K562 (cell line): ENCODE data around the gene ZNF426. TPM values are rescaled to one million over a fixed set of nuclear protein-coding genes. Genes with fewer than 3 reads are reported as not detected.

Experiments
- CHCHD3 ChIP-seq: fragments of 250-450 bp; sonication (Bioruptor Pico); IDR thresholded peaks from 2 replicates; pipeline ENCODE4 v2.1.2; 2022; ENCODE audit warnings: mild to moderate bottlenecking
- GATAD2B ChIP-seq: fragments of 450-650 bp; IDR thresholded peaks from 2 replicates; pipeline ENCODE4 v1.6.1; 2017; ENCODE audit warnings: mild to moderate bottlenecking, borderline replicate concordance
- MTA3 ChIP-seq: fragments of 450-650 bp; formaldehyde crosslinking; IDR thresholded peaks from 2 replicates; pipeline ENCODE4 v1.6.1; 2017; ENCODE audit warnings: mild to moderate bottlenecking, borderline replicate concordance
- MYC ChIP-seq, 2 experiments: fragments of 250-450 bp in 1 of 2; sonication (Bioruptor Pico) in 1 of 2; IDR thresholded peaks; 2 replicates each; pipeline versions ENCODE4 v1.5.1 to v1.6.1; 2012 to 2021; ENCODE audit warnings: low read depth in 2 of 2, borderline replicate concordance in 1 of 2, improper control_type of control experiment in 1 of 2, low read length in 1 of 2, mild to moderate bottlenecking in 1 of 2, moderate library complexity in 1 of 2
- POLR2A ChIP-seq: fragments of 450-650 bp; conservative IDR thresholded peaks from 2 replicates; pipeline ENCODE4 v1.6.1; 2016
- TFAM ChIP-seq: fragments of 250-450 bp; sonication (Bioruptor Pico); conservative IDR thresholded peaks from 2 replicates; pipeline ENCODE4 v1.5.0; 2021; ENCODE audit warnings: mild to moderate bottlenecking, moderate library complexity
- ZFP36 ChIP-seq: fragments of 150-350 bp; IDR thresholded peaks from 2 replicates; pipeline ENCODE4 v1.6.1; 2018; ENCODE audit warnings: low read length, low read depth; ENCODE audit not compliant: partially characterized antibody
- polyA plus RNA-seq, 8 experiments: library from polyadenylated mRNA; depleted of rRNA in 4 of 8; stranded (reverse) in 5 of 8; unstranded in 3 of 8; fragments of >200 nt; fragmentation: Nextera tagmentation in 2 of 8; fragmentation: Illumina TruSeq in 1 of 8; extraction: Ambion mirVana in 2 of 8; extraction: Trizol in 1 of 8; gene quantifications; 2 replicates each; pipeline versions ENCODE4 v1.2.1 to v1.2.3, GENCODE V29; 2011 to 2014; ENCODE audit warnings: inconsistent platforms in 1 of 8, missing spikeins in 1 of 8
- total RNA-seq, 7 experiments: library from RNA; depleted of rRNA in 6 of 7; stranded (reverse); fragments of >200 nt in 6 of 7; fragmentation: Illumina TruSeq in 2 of 7; extraction: Trizol in 2 of 7; gene quantifications; 2 replicates each; pipeline versions ENCODE4 v1.2.1 to v1.2.3, GENCODE V29; 2011 to 2021; ENCODE audit warnings: low replicate concordance in 1 of 7
- TF ChIP-seq, protein P1 (sequence below), 2 experiments: fragments of 200-800 bp in 1 of 2; sonication (Bioruptor generic) in 1 of 2; sonication (generic) in 1 of 2; formaldehyde crosslinking in 1 of 2; IDR thresholded peaks in 1 of 2; conservative IDR thresholded peaks in 1 of 2; 2 replicates each; pipeline versions ENCODE4 v1.5.0 to v1.6.1; 2016 to 2020; ENCODE audit warnings: missing compliant biosample characterization in 1 of 2, missing genetic modification characterization in 1 of 2, missing genetic modification reagents in 1 of 2
- TF ChIP-seq, protein P2 (sequence below): fragments of 250-450 bp; sonication (Bioruptor Pico); IDR thresholded peaks from 2 replicates; pipeline ENCODE4 v1.4.0; 2020; ENCODE audit warnings: mild to moderate bottlenecking, moderate library complexity, borderline replicate concordance
- TF ChIP-seq, protein P3 (sequence below): fragments of 450-650 bp; IDR thresholded peaks from 2 replicates; pipeline ENCODE4 v1.6.1; 2017; ENCODE audit warnings: antibody characterized with exemption, mild to moderate bottlenecking
- TF ChIP-seq, protein P4 (sequence below): sonication (generic); IDR thresholded peaks from 2 replicates; pipeline ENCODE4 v1.6.1; 2016

ZNF426 gene
- total and polyA plus RNA-seq, 9 of the 15 experiments (the other 6 are each of a cell fraction or from before 2014, with no cell fraction given): 3.2 to 14.3 (median 6.9) TPM

DNA sequence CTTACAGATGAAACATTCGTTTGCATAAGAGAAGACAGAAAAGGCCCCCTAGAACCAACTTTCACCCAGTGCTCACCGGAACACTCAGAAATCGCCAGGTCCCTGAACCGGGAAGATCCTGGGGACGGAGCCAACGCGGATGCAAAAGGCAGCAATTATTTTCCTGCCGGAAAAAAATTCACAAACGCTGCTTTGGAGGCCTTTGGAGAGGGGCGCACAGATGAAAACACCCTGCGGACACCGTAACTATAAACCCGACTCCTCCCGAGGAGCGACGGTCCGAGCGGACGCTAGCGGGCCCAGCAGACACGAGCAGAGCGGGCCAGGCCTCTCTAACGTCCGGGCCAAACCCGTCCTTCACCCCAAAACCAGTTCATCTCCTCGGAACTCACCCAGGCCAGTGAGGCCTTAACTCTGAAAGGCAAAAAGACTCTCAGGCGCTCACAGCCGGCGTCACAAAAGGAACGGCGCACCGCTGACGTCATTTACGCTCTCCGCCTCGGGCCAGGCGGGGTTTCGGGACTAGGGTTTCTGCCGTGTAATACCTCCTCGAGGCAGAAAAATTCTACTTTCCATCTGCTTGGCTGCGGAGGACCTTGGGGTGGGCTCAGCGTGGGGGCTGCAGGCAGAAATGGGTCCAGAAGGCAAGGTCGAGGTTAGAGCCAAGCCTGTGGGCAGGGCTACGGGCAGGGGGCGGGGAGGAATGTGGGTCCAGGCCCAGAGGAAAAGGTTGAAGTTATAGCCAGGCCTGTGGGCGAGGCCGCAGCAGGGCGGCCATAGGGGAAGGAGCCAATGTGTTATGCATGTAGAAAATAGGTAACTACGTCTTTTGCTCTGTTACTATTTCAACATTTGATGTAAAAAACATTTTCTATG lies at the start of gene ZNF426 (continued):
- TF ChIP-seq, protein P1, sequence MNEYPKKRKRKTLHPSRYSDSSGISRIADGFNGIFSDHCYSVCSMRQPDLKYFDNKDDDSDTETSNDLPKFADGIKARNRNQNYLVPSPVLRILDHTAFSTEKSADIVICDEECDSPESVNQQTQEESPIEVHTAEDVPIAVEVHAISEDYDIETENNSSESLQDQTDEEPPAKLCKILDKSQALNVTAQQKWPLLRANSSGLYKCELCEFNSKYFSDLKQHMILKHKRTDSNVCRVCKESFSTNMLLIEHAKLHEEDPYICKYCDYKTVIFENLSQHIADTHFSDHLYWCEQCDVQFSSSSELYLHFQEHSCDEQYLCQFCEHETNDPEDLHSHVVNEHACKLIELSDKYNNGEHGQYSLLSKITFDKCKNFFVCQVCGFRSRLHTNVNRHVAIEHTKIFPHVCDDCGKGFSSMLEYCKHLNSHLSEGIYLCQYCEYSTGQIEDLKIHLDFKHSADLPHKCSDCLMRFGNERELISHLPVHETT (CRISPR knock-in tag; conservative IDR thresholded peaks at IDR 0.05 in 1 of 2, IDR thresholded peaks at IDR 0.05 in 1 of 2): peak in 1 of 2 experiments; percentile 48; a peak in 1 of 4 replicates
- TF ChIP-seq MYC (IDR thresholded peaks at IDR 0.05; ENCODE audit: low read depth, low read length): peak; percentile 54; the same call in 1 of the 2 replicates
- TF ChIP-seq MYC (CRISPR knock-in tag; IDR thresholded peaks at IDR 0.05; ENCODE audit: borderline replicate concordance, low read depth): no peak
- TF ChIP-seq, protein P2, sequence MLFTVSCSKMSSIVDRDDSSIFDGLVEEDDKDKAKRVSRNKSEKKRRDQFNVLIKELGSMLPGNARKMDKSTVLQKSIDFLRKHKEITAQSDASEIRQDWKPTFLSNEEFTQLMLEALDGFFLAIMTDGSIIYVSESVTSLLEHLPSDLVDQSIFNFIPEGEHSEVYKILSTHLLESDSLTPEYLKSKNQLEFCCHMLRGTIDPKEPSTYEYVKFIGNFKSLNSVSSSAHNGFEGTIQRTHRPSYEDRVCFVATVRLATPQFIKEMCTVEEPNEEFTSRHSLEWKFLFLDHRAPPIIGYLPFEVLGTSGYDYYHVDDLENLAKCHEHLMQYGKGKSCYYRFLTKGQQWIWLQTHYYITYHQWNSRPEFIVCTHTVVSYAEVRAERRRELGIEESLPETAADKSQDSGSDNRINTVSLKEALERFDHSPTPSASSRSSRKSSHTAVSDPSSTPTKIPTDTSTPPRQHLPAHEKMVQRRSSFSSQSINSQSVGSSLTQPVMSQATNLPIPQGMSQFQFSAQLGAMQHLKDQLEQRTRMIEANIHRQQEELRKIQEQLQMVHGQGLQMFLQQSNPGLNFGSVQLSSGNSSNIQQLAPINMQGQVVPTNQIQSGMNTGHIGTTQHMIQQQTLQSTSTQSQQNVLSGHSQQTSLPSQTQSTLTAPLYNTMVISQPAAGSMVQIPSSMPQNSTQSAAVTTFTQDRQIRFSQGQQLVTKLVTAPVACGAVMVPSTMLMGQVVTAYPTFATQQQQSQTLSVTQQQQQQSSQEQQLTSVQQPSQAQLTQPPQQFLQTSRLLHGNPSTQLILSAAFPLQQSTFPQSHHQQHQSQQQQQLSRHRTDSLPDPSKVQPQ (CRISPR knock-in tag): no peak
- TF ChIP-seq, protein P3, sequence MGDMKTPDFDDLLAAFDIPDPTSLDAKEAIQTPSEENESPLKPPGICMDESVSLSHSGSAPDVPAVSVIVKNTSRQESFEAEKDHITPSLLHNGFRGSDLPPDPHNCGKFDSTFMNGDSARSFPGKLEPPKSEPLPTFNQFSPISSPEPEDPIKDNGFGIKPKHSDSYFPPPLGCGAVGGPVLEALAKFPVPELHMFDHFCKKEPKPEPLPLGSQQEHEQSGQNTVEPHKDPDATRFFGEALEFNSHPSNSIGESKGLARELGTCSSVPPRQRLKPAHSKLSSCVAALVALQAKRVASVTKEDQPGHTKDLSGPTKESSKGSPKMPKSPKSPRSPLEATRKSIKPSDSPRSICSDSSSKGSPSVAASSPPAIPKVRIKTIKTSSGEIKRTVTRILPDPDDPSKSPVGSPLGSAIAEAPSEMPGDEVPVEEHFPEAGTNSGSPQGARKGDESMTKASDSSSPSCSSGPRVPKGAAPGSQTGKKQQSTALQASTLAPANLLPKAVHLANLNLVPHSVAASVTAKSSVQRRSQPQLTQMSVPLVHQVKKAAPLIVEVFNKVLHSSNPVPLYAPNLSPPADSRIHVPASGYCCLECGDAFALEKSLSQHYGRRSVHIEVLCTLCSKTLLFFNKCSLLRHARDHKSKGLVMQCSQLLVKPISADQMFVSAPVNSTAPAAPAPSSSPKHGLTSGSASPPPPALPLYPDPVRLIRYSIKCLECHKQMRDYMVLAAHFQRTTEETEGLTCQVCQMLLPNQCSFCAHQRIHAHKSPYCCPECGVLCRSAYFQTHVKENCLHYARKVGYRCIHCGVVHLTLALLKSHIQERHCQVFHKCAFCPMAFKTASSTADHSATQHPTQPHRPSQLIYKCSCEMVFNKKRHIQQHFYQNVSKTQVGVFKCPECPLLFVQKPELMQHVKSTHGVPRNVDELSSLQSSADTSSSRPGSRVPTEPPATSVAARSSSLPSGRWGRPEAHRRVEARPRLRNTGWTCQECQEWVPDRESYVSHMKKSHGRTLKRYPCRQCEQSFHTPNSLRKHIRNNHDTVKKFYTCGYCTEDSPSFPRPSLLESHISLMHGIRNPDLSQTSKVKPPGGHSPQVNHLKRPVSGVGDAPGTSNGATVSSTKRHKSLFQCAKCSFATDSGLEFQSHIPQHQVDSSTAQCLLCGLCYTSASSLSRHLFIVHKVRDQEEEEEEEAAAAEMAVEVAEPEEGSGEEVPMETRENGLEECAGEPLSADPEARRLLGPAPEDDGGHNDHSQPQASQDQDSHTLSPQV: peak; percentile 68
- peak; percentile 54; the same call in 1 of the 2 replicates for TF ChIP-seq MTA3
- TF ChIP-seq CHCHD3 (CRISPR knock-in tag): no peak
- TF ChIP-seq, protein P4, sequence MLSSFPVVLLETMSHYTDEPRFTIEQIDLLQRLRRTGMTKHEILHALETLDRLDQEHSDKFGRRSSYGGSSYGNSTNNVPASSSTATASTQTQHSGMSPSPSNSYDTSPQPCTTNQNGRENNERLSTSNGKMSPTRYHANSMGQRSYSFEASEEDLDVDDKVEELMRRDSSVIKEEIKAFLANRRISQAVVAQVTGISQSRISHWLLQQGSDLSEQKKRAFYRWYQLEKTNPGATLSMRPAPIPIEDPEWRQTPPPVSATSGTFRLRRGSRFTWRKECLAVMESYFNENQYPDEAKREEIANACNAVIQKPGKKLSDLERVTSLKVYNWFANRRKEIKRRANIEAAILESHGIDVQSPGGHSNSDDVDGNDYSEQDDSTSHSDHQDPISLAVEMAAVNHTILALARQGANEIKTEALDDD: no peak
- no peak for TF ChIP-seq TFAM
- TF ChIP-seq ZFP36: peak; percentile 3
- no peak for TF ChIP-seq GATAD2B
- TF ChIP-seq POLR2A: peak; percentile 86
